H1 (cell line): Measurements from ENCODE around the gene ANKRD29. TPM values are rescaled to one million over a fixed set of nuclear protein-coding genes. Genes with fewer than 3 reads are reported as not detected.

ENCODE experiments used
- CTCF ChIA-PET: fragments of 300-600 bp; sonication (Branson Sonifier 250); formaldehyde crosslinking; loops from one replicate; lab custom pipeline; 2021; ENCODE audit not compliant: partially characterized antibody; lab: Charles Lee
- POLR2A ChIA-PET: fragments of 300-600 bp; sonication (Branson Sonifier 250); formaldehyde crosslinking; loops from one replicate; lab custom pipeline; 2021; ENCODE audit warnings: inconsistent platforms; ENCODE audit not compliant: partially characterized antibody; lab: Charles Lee
- DNase-seq, 2 experiments: peaks; one replicate each; pipeline versions ENCODE4 v3.0.0 to v3.0.0-alpha.2; 2010 to 2022; ENCODE audit warnings: low spot score in 2 of 2, low read depth in 1 of 2, mixed read lengths in 1 of 2
- FAIRE-seq: peaks from 2 replicates; lab custom pipeline; 2011; peaks lifted over from hg19 to GRCh38; lab: Jason Lieb, UNC
- H2AFZ ChIP-seq: 2 replicates; pipeline ENCODE4 v1.8.1; 2012; ENCODE audit warnings: low read length, inconsistent platforms
- H2AK5ac ChIP-seq: 2 replicates; pipeline ENCODE4 v1.6.1; 2013; ENCODE audit warnings: low read depth, low read length
- H2BK120ac ChIP-seq: replicated peaks from 2 replicates; pipeline ENCODE3; 2013; ENCODE audit warnings: low read depth, low read length, inconsistent platforms
- H2BK12ac ChIP-seq: 2 replicates; pipeline ENCODE4 v1.6.1; 2013; ENCODE audit warnings: low read depth, low read length
- H2BK15ac ChIP-seq: 2 replicates; pipeline ENCODE4 v1.6.1; 2013; ENCODE audit warnings: low read length
- H2BK20ac ChIP-seq: 2 replicates; pipeline ENCODE4 v1.6.1; 2013; ENCODE audit warnings: low read length
- H2BK5ac ChIP-seq: 2 replicates; pipeline ENCODE4 v1.6.1; 2013; ENCODE audit warnings: low read depth, low read length
- H3K14ac ChIP-seq: 2 replicates; pipeline ENCODE4 v1.6.1; 2013; ENCODE audit warnings: inconsistent platforms; ENCODE audit not compliant: insufficient read length
- H3K18ac ChIP-seq: 2 replicates; pipeline ENCODE4 v1.6.1; 2013; ENCODE audit warnings: low read length; ENCODE audit errors: extremely low read depth
- H3K23ac ChIP-seq: 2 replicates; pipeline ENCODE4 v1.6.1; 2013; ENCODE audit warnings: inconsistent platforms; ENCODE audit not compliant: insufficient read length
- H3K23me2 ChIP-seq: 2 replicates; pipeline ENCODE4 v1.6.1; 2013; ENCODE audit warnings: low read depth, low read length
- H3K27ac ChIP-seq: 2 replicates; pipeline ENCODE4 v1.6.1; 2011; ENCODE audit warnings: low read depth, low read length, inconsistent platforms
- H3K27me3 ChIP-seq, 4 experiments: replicated peaks in 1 of 4; 1 replicate in 1 of 4; 2 replicates in 3 of 4; pipeline versions ENCODE4 v1.6.1 to v1.8.1; 2011 to 2013; ENCODE audit warnings: low read length in 3 of 4, mild to moderate bottlenecking in 3 of 4, inconsistent platforms in 2 of 4, mixed read lengths in 2 of 4, moderate library complexity in 1 of 4; ENCODE audit not compliant: control insufficient read depth in 3 of 4, insufficient read depth in 3 of 4; ENCODE audit errors: extremely low read depth in 1 of 4
- H3K36me3 ChIP-seq, 4 experiments: 2 replicates each; pipeline versions ENCODE4 v1.6.1 to v1.8.1; 2011 to 2013; ENCODE audit warnings: mild to moderate bottlenecking in 4 of 4, low read length in 3 of 4, moderate library complexity in 2 of 4, control low read depth in 1 of 4, inconsistent platforms in 1 of 4; ENCODE audit not compliant: insufficient read depth in 4 of 4, control insufficient read depth in 2 of 4
- H3K4ac ChIP-seq: replicated peaks from 2 replicates; pipeline ENCODE3; 2013; ENCODE audit warnings: low read length, low read depth, mixed read lengths, inconsistent platforms; ENCODE audit not compliant: insufficient read length
- H3K4me1 ChIP-seq, 4 experiments: replicated peaks in 1 of 4; 1 replicate in 1 of 4; 2 replicates in 3 of 4; pipeline versions ENCODE4 v1.6.1 to v1.8.1; 2011 to 2013; ENCODE audit warnings: low read length in 3 of 4, inconsistent platforms in 2 of 4, mixed read lengths in 1 of 4; ENCODE audit not compliant: insufficient read depth in 4 of 4, control insufficient read depth in 3 of 4
- H3K4me2 ChIP-seq, 2 experiments: 2 replicates each; pipeline versions ENCODE4 v1.6.1 to v1.8.1; 2011 to 2013; ENCODE audit warnings: low read depth in 2 of 2, low read length in 2 of 2, control low read depth in 1 of 2, inconsistent platforms in 1 of 2, mild to moderate bottlenecking in 1 of 2; ENCODE audit not compliant: insufficient read depth in 1 of 2
- H3K4me3 ChIP-seq, 4 experiments: fragments of 200-600, 300-600 bp in 1 of 4; sonication (generic), shearing (Covaris generic), sonication (Bioruptor Twin) in 1 of 4; 2 replicates each; pipeline versions ENCODE4 v1.5.1 to v1.8.1; 2011 to 2016; ENCODE audit warnings: low read length in 4 of 4, low read depth in 3 of 4, control low read depth in 2 of 4, inconsistent platforms in 2 of 4, mild to moderate bottlenecking in 2 of 4, mixed read lengths in 1 of 4, moderate library complexity in 1 of 4; ENCODE audit not compliant: insufficient read depth in 2 of 4; ENCODE audit errors: extremely low read depth in 1 of 4
- H3K56ac ChIP-seq: replicated peaks from 2 replicates; pipeline ENCODE3; 2013; ENCODE audit warnings: low read depth, mild to moderate bottlenecking, mixed read lengths, low read length, inconsistent platforms; ENCODE audit not compliant: insufficient read length
- H3K79me1 ChIP-seq: 2 replicates; pipeline ENCODE4 v1.6.1; 2013; ENCODE audit warnings: low read depth, low read length, control low read depth
- H3K79me2 ChIP-seq, 2 experiments: 2 replicates each; pipeline versions ENCODE4 v1.6.1 to v1.8.1; 2012 to 2013; ENCODE audit warnings: low read length in 2 of 2, mild to moderate bottlenecking in 2 of 2, inconsistent platforms in 1 of 2; ENCODE audit not compliant: insufficient read depth in 2 of 2, control insufficient read depth in 1 of 2
- H3K9ac ChIP-seq, 4 experiments: replicated peaks in 1 of 4; 1 replicate in 1 of 4; 2 replicates in 3 of 4; pipeline versions ENCODE4 v1.6.1 to v1.8.1; 2011 to 2013; ENCODE audit warnings: low read depth in 3 of 4, low read length in 3 of 4, control low read depth in 2 of 4, mild to moderate bottlenecking in 2 of 4, moderate library complexity in 2 of 4, inconsistent platforms in 1 of 4; ENCODE audit errors: extremely low read depth in 1 of 4
- H3K9me3 ChIP-seq, 2 experiments: 2 replicates each; pipeline versions ENCODE4 v1.6.1 to v1.8.1; 2012 to 2013; ENCODE audit warnings: mild to moderate bottlenecking in 2 of 2, moderate library complexity in 2 of 2, control low read depth in 1 of 2, inconsistent platforms in 1 of 2, low read depth in 1 of 2, low read length in 1 of 2, mixed read lengths in 1 of 2; ENCODE audit not compliant: insufficient read depth in 2 of 2
- H4K20me1 ChIP-seq, 2 experiments: replicated peaks in 1 of 2; 2 replicates each; pipeline versions ENCODE3 to v1.8.1; 2011 to 2013; ENCODE audit warnings: inconsistent platforms in 2 of 2, low read length in 2 of 2, mild to moderate bottlenecking in 1 of 2; ENCODE audit not compliant: insufficient read depth in 2 of 2, control insufficient read depth in 1 of 2
- H4K5ac ChIP-seq: 2 replicates; pipeline ENCODE4 v1.6.1; 2013; ENCODE audit warnings: low read length, low read depth, mixed read lengths, inconsistent platforms; ENCODE audit not compliant: insufficient read length
- H4K8ac ChIP-seq: 2 replicates; pipeline ENCODE4 v1.8.0; 2013; ENCODE audit warnings: mild to moderate bottlenecking, moderate library complexity, low read length, inconsistent platforms; ENCODE audit not compliant: insufficient read depth; ENCODE audit errors: extremely low read depth
- H4K91ac ChIP-seq: replicated peaks from 2 replicates; pipeline ENCODE3; 2013; ENCODE audit warnings: low read length, mixed read lengths, inconsistent platforms; ENCODE audit not compliant: insufficient read length
- ASH2L ChIP-seq: fragments of 200-600, 300-600 bp; sonication (generic); IDR thresholded peaks from one replicate; pipeline ENCODE4 v1.7.1; 2017; ENCODE audit warnings: low read length
- BACH1 ChIP-seq: IDR thresholded peaks from 2 replicates; pipeline ENCODE4 v1.6.1; 2012; ENCODE audit warnings: low read length, improper control_type of control experiment
- BRCA1 ChIP-seq: IDR thresholded peaks from 2 replicates; pipeline ENCODE4 v1.6.1; 2012; ENCODE audit warnings: low read depth, low read length, improper control_type of control experiment
- E2F6 ChIP-seq: IDR thresholded peaks from 2 replicates; pipeline ENCODE4 v1.6.1; 2012; ENCODE audit warnings: inconsistent platforms
- EGR1 ChIP-seq: IDR thresholded peaks from 2 replicates; pipeline ENCODE4 v1.6.1; 2011; ENCODE audit warnings: low read depth, low read length, borderline replicate concordance
- JUN ChIP-seq: IDR thresholded peaks from 2 replicates; pipeline ENCODE4 v1.6.1; 2011; ENCODE audit warnings: low read depth, mild to moderate bottlenecking, improper control_type of control experiment, low read length
- KDM5A ChIP-seq: fragments of 200-600 bp; IDR thresholded peaks from 2 replicates; pipeline ENCODE4 v1.7.1; 2012; ENCODE audit warnings: mild to moderate bottlenecking, low read length, inconsistent platforms, mixed read lengths
- PHF8 ChIP-seq: fragments of 200-600 bp; sonication (generic); conservative IDR thresholded peaks from 2 replicates; pipeline ENCODE4 v1.7.1; 2012; ENCODE audit warnings: low read depth, mild to moderate bottlenecking, inconsistent platforms, low read length, moderate library complexity
- POU5F1 ChIP-seq: IDR thresholded peaks from 2 replicates; pipeline ENCODE4 v1.6.1; 2011; ENCODE audit warnings: low read depth, mild to moderate bottlenecking, low read length, moderate library complexity
- RFX5 ChIP-seq: IDR thresholded peaks from 2 replicates; pipeline ENCODE4 v1.6.1; 2011; ENCODE audit warnings: low read depth, low read length, improper control_type of control experiment, borderline replicate concordance
- RXRA ChIP-seq: IDR thresholded peaks from 2 replicates; pipeline ENCODE4 v1.6.1; 2011; ENCODE audit warnings: low read depth, mild to moderate bottlenecking, low read length, moderate library complexity; ENCODE audit not compliant: insufficient read depth
- SAP30 ChIP-seq: fragments of 300-600 bp; sonication (generic); IDR thresholded peaks from 2 replicates; pipeline ENCODE4 v1.7.1; 2012; ENCODE audit warnings: low read length, moderate library complexity, mild to moderate bottlenecking, inconsistent platforms; ENCODE audit not compliant: insufficient read depth, insufficient replicate concordance
- SP2 ChIP-seq: IDR thresholded peaks from 2 replicates; pipeline ENCODE4 v1.6.1; 2012; ENCODE audit warnings: mild to moderate bottlenecking, low read length, inconsistent platforms
- SRF ChIP-seq: IDR thresholded peaks from 2 replicates; pipeline ENCODE4 v1.6.1; 2011; ENCODE audit warnings: mild to moderate bottlenecking, low read depth, low read length, moderate library complexity
- ZNF274 ChIP-seq: IDR thresholded peaks from 2 replicates; pipeline ENCODE4 v1.7.0; 2012; ENCODE audit warnings: low read length, borderline replicate concordance; ENCODE audit errors: extremely low read depth
- WGBS, 2 experiments: shearing (Covaris generic) in 1 of 2; methylation state at CpG; one replicate each; pipeline versions ENCODE4 v1.1.6 to v1.1.7; 2013 to 2015; ENCODE audit warnings: low lambda C conversion rate in 2 of 2, mixed read lengths in 2 of 2, inconsistent platforms in 1 of 2, low coverage in 1 of 2, missing lambda C conversion rate in 1 of 2; ENCODE audit not compliant: insufficient replicate concordance in 2 of 2, insufficient coverage in 1 of 2, insufficient read length in 1 of 2; ENCODE audit errors: extremely low coverage in 1 of 2, missing lambda C conversion rate in 1 of 2; 5-methylcytosine and 5-hydroxymethylcytosine counted together
- polyA plus RNA-seq, 7 experiments: library from polyadenylated mRNA; depleted of rRNA in 3 of 7; stranded (reverse) in 5 of 7; unstranded in 2 of 7; fragments of >200 nt in 5 of 7; fragments of 200-250 nt in 2 of 7; gene quantifications; 1 replicate in 5 of 7; 2 replicates in 1 of 7; 4 replicates in 1 of 7; pipeline versions ENCODE4 v1.2.1 to v1.2.3, GENCODE V29; 2011 to 2013; ENCODE audit warnings: missing spikeins in 2 of 7, mixed read lengths in 2 of 7
- total RNA-seq: library from RNA; stranded (reverse); fragmentation: NEBNext Ultra II Directional; extraction: Animal tissue kit (Norgen Biotek cat#: 25700); gene quantifications from 2 replicates; pipeline ENCODE4 v1.2.1, GENCODE V29; 2021

Gene ANKRD29
- total and polyA plus RNA-seq, 2 of the 8 experiments (the other 6 are each of a cell fraction or from before 2014, with no cell fraction given): 3.0 to 7.3 TPM

- H2BK12ac ChIP-seq: no peak overlapping the region
- ChIA-PET CTCF (interaction anchor here (0.9 to 1.0 kb wide), 3 partner anchors 76 to 111 kb away, joined by 3 read pairs; no protein-coding TSS in a partner anchor), POLR2A (interaction anchor here (1.1 kb wide), 1 partner anchor 12 kb away, joined by 3 read pairs; the partner anchor contains the start of gene LAMA3)
- no peaks in the 10 kb centered on the region for H3K23me2 ChIP-seq
- no peak overlapping the region for H3K4me3 ChIP-seq
- no peak overlapping the region for H2BK15ac ChIP-seq
- H4K8ac ChIP-seq: no peak overlapping the region
- no peak overlapping the region for H3K4me2 ChIP-seq
- H2BK120ac ChIP-seq: no peak overlapping the region
- H3K9ac ChIP-seq: no peak overlapping the region
- H3K79me2 ChIP-seq: no peaks in the 10 kb centered on the region
- H3K14ac ChIP-seq: no peak overlapping the region
- H3K79me1 ChIP-seq: no peaks in the 10 kb centered on the region
- H3K4me1 ChIP-seq: no peaks in the 10 kb centered on the region
- 45% methylated on average over 2 of the region's 2 CpGs; no CpG with 5 or more reads in 1 of the 2 experiments for WGBS, 2 experiments
- H2BK20ac ChIP-seq: no peak overlapping the region
- H3K18ac ChIP-seq: no peak overlapping the region
- H4K91ac ChIP-seq: no peak overlapping the region
- no peak overlapping the region for H3K56ac ChIP-seq
- no peak for FAIRE-seq
- no peaks in the 10 kb centered on the region for H3K27me3 ChIP-seq
- no peaks in the 10 kb centered on the region for H3K9me3 ChIP-seq
- H3K23ac ChIP-seq: no peak overlapping the region
- H3K27ac ChIP-seq: no peak overlapping the region
- no peak for DNase-seq
- H4K20me1 ChIP-seq: no peaks in the 10 kb centered on the region
- no peak overlapping the region for H2AFZ ChIP-seq
- H2BK5ac ChIP-seq: no peak overlapping the region
- no peak overlapping the region for H4K5ac ChIP-seq
- H3K36me3 ChIP-seq: no peaks in the 10 kb centered on the region
- no peak overlapping the region for H2AK5ac ChIP-seq
- H3K4ac ChIP-seq: no peak overlapping the region
- no peak for TF ChIP-seq PHF8
- TF ChIP-seq JUN: no peak
- no peak for TF ChIP-seq POU5F1
- no peak for TF ChIP-seq BRCA1
- TF ChIP-seq SP2: no peak
- TF ChIP-seq E2F6: no peak
- TF ChIP-seq BACH1: no peak
- TF ChIP-seq EGR1: no peak
- no peak for TF ChIP-seq RFX5
- no peak for TF ChIP-seq RXRA
- no peak for TF ChIP-seq ASH2L
- TF ChIP-seq SRF: no peak
- TF ChIP-seq KDM5A: no peak
- no peak for TF ChIP-seq SAP30
- no peak for TF ChIP-seq ZNF274
Observed at GRCh38 chr18:23701017-23701416, 38.3 kb upstream of the ANKRD29 start.
